NK-92 treated with Interleukin-12 subunit alpha and Interleukin-12 subunit beta, amount 100 ng/mL, for 24 hours (cell line): ENCODE measurements around the gene TMEM145.
"Not testable (repeated sequence)": the region's sequence is repeated elsewhere in the genome, so short reads cannot be mapped to it uniquely, and the experiment has no call there.

Experiments used
- DNase-seq: peaks from one replicate; lab custom pipeline; 2025; lab: John Stamatoyannopoulos, UW

The TMEM145 gene

GRCh38 chr19:42313840-42314755, 989 bp downstream of the TMEM145 start:
- DNase-seq = no peak

- DNase-seq = no peak
Measured at GRCh38 chr19:42315024-42315423, 1.9 kb downstream of the TMEM145 start.

- DNase-seq = peak; percentile 78
Measured at GRCh38 chr19:42316223-42317211, 3.4 kb downstream of the TMEM145 start.

- no peak for DNase-seq
Measured at GRCh38 chr19:42317535-42317934, 4.4 kb downstream of the TMEM145 start.

- no peak for DNase-seq
Measured at GRCh38 chr19:42322305-42322704, 9.2 kb downstream of the TMEM145 start.

GRCh38 chr19:42323473-42323851, 10.4 kb downstream of the TMEM145 start:
- no peak for DNase-seq

GRCh38 chr19:42323852-42324654, 10.9 kb downstream of the TMEM145 start:
- DNase-seq = no peak

GRCh38 chr19:42324655-42325307, 11.7 kb downstream of the TMEM145 start:
- no peak for DNase-seq

- peak; percentile 98 for DNase-seq
Measured at GRCh38 chr19:42325308-42325895, 12.3 kb downstream of the TMEM145 start, which contains the start of gene MEGF8. MEGF8 (plus strand) TSS chr19:42325635; CDS start chr19:42326244, 609 bp downstream.

GRCh38 chr19:42325896-42326771, 13.0 kb downstream of the TMEM145 start:
- no peak for DNase-seq

- no peak for DNase-seq
Measured at GRCh38 chr19:42326969-42327368, 13.9 kb downstream of the TMEM145 start.

- no peak for DNase-seq
Measured at GRCh38 chr19:42327381-42327780, 14.3 kb downstream of the TMEM145 start.

GRCh38 chr19:42328106-42328505, 15.0 kb downstream of the TMEM145 start:
- no peak for DNase-seq

- DNase-seq = no peak
Measured at GRCh38 chr19:42328854-42329253, 15.7 kb downstream of the TMEM145 start.

- no peak for DNase-seq
Measured at GRCh38 chr19:42330241-42330711, 17.2 kb downstream of the TMEM145 start.

GRCh38 chr19:42331333-42331732, 18.2 kb downstream of the TMEM145 start:
- not testable (repeated sequence) for DNase-seq

GRCh38 chr19:42332059-42332458, 18.9 kb downstream of the TMEM145 start:
- DNase-seq = no peak

GRCh38 chr19:42333018-42333417, 19.9 kb downstream of the TMEM145 start:
- DNase-seq = no peak

GRCh38 chr19:42333975-42334696, 21.0 kb downstream of the TMEM145 start:
- DNase-seq = no peak
